ENCODE results near the gene CIAO1.

DNA sequence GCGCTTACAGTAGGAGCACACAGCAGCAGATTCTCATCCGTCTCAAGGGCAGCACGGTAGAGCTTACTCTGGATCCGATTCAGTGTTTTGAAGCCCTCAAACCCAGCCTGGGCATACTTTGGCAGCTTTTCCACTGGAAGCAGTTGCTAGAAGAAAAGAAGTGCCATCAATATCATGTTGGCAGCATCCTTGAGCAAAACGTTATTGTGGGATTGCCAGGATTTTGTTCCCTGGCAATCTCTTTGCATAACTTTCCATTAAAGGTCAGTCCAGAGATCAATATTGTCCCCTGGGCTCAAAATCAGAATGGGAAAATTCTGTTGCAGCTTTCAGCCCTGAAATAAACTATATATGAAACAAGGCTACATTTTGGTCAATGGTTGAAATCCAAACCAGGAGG is 30.9 kb downstream of the CIAO1 start:
- TF ChIP-seq, protein P1, sequence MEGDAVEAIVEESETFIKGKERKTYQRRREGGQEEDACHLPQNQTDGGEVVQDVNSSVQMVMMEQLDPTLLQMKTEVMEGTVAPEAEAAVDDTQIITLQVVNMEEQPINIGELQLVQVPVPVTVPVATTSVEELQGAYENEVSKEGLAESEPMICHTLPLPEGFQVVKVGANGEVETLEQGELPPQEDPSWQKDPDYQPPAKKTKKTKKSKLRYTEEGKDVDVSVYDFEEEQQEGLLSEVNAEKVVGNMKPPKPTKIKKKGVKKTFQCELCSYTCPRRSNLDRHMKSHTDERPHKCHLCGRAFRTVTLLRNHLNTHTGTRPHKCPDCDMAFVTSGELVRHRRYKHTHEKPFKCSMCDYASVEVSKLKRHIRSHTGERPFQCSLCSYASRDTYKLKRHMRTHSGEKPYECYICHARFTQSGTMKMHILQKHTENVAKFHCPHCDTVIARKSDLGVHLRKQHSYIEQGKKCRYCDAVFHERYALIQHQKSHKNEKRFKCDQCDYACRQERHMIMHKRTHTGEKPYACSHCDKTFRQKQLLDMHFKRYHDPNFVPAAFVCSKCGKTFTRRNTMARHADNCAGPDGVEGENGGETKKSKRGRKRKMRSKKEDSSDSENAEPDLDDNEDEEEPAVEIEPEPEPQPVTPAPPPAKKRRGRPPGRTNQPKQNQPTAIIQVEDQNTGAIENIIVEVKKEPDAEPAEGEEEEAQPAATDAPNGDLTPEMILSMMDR (conservative IDR thresholded peaks at IDR 0.05; ENCODE audit: low read depth, low read length) = no peak
- no peak for TF ChIP-seq CEBPB (IDR thresholded peaks at IDR 0.05; ENCODE audit: low read depth, low read length)
- no peak for TF ChIP-seq SMC3 (IDR thresholded peaks at IDR 0.05; ENCODE audit: low read depth, low read length)
- no peak for TF ChIP-seq NFE2L2 (IDR thresholded peaks at IDR 0.05; ENCODE audit: low read depth, low read length)
- TF ChIP-seq POLR2A (IDR thresholded peaks at IDR 0.05; ENCODE audit: low read depth, low read length) = no peak
- TF ChIP-seq USF2 (IDR thresholded peaks at IDR 0.05; ENCODE audit: low read depth, low read length) = no peak
- TF ChIP-seq ELK1 (IDR thresholded peaks at IDR 0.05; ENCODE audit: borderline replicate concordance, low read depth, low read length) = no peak
- TF ChIP-seq MAZ (IDR thresholded peaks at IDR 0.05; ENCODE audit: borderline replicate concordance, low read depth, low read length) = no peak
- TF ChIP-seq RAD21 (IDR thresholded peaks at IDR 0.05; ENCODE audit: low read length) = no peak

Data from IMR-90 (cell line).